NCI-H748 (cell line): ENCODE results near the gene ABCG1.
"Not testable (repeated sequence)": the region's sequence is repeated elsewhere in the genome, so short reads cannot be mapped to it uniquely, and the experiment has no call there.

Experiments used
- DNase-seq: peaks from one replicate; lab custom pipeline; 2025; ENCODE audit not compliant: unreplicated experiment; lab: John Stamatoyannopoulos, UW

Gene ABCG1

GRCh38 chr21:42288962-42289361 is 70.0 kb downstream of the ABCG1 start:
- no peak for DNase-seq

GRCh38 chr21:42289926-42290325 is 71.0 kb downstream of the ABCG1 start:
- DNase-seq = no peak

GRCh38 chr21:42290505-42290904 is 71.6 kb downstream of the ABCG1 start:
- no peak for DNase-seq

- DNase-seq = no peak
These were observed 72.2 kb downstream of the ABCG1 start for GRCh38 chr21:42291003-42291750.

- no peak for DNase-seq
These were observed 73.0 kb downstream of the ABCG1 start for GRCh38 chr21:42291751-42292562.

- DNase-seq = not testable (repeated sequence)
These were observed 73.7 kb downstream of the ABCG1 start for GRCh38 chr21:42292563-42293142.

- DNase-seq = no peak
These were observed 74.8 kb downstream of the ABCG1 start for GRCh38 chr21:42293649-42294272.

GRCh38 chr21:42294273-42294880 is 75.4 kb downstream of the ABCG1 start:
- DNase-seq = no peak

- no peak for DNase-seq
These were observed 76.9 kb downstream of the ABCG1 start for GRCh38 chr21:42295845-42296244.

- no peak for DNase-seq
These were observed 77.6 kb downstream of the ABCG1 start for GRCh38 chr21:42296501-42296900.

- DNase-seq = peak; percentile 12
These were observed 78.4 kb downstream of the ABCG1 start for GRCh38 chr21:42297377-42297776.

GRCh38 chr21:42298237-42298636 is 79.3 kb downstream of the ABCG1 start:
- no peak for DNase-seq

- DNase-seq = no peak
These were observed 79.7 kb downstream of the ABCG1 start for GRCh38 chr21:42298657-42299056.

GRCh38 chr21:42299324-42300044 is 80.5 kb downstream of the ABCG1 start:
- no peak for DNase-seq

- DNase-seq = no peak
These were observed 81.2 kb downstream of the ABCG1 start for GRCh38 chr21:42300045-42300583.

GRCh38 chr21:42300956-42301355 is 82.0 kb downstream of the ABCG1 start:
- DNase-seq = no peak

GRCh38 chr21:42301371-42302075 is 82.6 kb downstream of the ABCG1 start:
- no peak for DNase-seq

- DNase-seq = peak; percentile 55
These were observed 83.2 kb downstream of the ABCG1 start for GRCh38 chr21:42302076-42302650.

- peak; percentile 48 for DNase-seq
These were observed 83.9 kb downstream of the ABCG1 start for GRCh38 chr21:42302794-42303193.
